ENCODE data around the gene MTUS2.

Gene MTUS2

DNA sequence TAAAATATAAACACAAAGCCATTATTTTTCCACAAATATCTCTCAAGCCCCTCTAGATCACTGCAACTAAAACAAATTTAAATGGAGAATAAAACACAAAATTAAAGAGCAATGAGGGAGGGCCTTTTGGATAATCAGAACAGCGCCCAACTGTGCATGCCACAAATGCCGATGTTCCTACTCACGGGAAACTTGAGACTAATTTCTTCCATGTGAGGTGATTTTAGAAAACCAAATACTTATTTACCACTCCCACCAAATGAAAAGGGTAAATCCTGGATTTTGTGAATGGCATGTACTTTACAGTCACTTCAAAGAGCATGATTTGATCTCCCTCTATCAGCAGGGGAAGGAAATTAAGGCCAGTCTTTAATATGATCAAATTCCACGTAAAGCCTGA is 700.5 kb downstream of the MTUS2 start:
- TF ChIP-seq, protein P1, sequence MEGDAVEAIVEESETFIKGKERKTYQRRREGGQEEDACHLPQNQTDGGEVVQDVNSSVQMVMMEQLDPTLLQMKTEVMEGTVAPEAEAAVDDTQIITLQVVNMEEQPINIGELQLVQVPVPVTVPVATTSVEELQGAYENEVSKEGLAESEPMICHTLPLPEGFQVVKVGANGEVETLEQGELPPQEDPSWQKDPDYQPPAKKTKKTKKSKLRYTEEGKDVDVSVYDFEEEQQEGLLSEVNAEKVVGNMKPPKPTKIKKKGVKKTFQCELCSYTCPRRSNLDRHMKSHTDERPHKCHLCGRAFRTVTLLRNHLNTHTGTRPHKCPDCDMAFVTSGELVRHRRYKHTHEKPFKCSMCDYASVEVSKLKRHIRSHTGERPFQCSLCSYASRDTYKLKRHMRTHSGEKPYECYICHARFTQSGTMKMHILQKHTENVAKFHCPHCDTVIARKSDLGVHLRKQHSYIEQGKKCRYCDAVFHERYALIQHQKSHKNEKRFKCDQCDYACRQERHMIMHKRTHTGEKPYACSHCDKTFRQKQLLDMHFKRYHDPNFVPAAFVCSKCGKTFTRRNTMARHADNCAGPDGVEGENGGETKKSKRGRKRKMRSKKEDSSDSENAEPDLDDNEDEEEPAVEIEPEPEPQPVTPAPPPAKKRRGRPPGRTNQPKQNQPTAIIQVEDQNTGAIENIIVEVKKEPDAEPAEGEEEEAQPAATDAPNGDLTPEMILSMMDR (IDR thresholded peaks at IDR 0.05; ENCODE audit: low read depth, low read length, missing control alignments), result no peak
- H3K4me3 ChIP-seq (replicated peaks; ENCODE audit: low read depth, low read length), result no peak overlapping the region
- peak; percentile 81 for DNase-seq (ENCODE audit: extremely low read depth, low read depth)

DNA sequence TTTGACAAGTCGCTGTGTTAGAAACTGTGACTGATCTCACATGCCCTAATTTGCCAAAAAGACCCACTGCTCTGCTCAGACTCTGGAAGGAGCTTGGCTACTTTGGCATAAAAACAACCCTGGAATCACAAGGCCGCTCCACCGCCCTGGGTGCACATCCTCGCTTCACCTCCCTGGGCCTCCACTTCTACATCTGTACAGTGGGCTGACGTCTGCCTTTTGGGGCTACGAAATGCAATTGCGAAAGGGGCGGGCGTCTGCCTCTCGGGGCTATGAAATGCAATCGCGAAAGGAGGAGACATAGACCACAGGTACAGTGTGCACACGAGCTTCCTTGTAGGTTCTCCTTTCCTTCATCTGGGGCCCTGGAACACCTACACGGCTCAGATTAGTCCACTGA is 701.2 kb downstream of the MTUS2 start:
- H3K4me3 ChIP-seq (replicated peaks; ENCODE audit: low read depth, low read length), result no peak overlapping the region
- TF ChIP-seq, protein P1 (IDR thresholded peaks at IDR 0.05; ENCODE audit: low read depth, low read length, missing control alignments), result no peak
- DNase-seq (ENCODE audit: extremely low read depth, low read depth), result no peak

DNA sequence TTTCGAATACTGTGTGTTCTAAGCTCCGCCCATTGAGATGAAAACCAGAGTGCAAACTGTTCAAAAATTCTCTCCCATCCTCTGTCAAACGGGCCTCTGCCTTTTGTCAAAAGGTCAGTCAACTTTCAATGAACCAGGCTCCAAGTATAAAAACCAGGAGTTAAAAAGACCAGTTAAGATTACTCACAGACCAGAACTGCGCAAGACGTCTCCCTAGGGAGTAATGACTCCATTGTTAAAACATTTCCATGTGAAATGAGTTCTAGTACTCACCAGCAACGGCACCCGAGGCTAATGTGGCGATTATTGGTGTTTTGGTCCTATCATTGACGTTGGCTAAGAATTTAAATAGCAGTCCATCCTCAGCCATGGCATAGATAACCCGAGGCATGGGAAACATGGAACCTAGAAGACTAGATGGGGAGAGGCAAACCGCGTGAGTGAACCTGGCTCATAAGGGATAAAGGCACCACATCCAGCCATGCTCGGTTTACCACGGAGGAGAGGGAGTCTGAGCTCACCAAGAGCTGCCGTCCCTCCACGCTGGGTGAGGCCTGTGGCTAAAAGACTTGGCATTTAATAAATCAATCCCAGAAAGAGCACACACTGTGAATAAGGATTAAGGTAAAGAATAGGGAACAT is 702.0 kb downstream of the MTUS2 start:
- TF ChIP-seq, protein P1 (IDR thresholded peaks at IDR 0.05; ENCODE audit: low read depth, low read length, missing control alignments), result no peak
- DNase-seq (ENCODE audit: extremely low read depth, low read depth), result no peak
- H3K4me3 ChIP-seq (replicated peaks; ENCODE audit: low read depth, low read length), result no peak overlapping the region

DNA sequence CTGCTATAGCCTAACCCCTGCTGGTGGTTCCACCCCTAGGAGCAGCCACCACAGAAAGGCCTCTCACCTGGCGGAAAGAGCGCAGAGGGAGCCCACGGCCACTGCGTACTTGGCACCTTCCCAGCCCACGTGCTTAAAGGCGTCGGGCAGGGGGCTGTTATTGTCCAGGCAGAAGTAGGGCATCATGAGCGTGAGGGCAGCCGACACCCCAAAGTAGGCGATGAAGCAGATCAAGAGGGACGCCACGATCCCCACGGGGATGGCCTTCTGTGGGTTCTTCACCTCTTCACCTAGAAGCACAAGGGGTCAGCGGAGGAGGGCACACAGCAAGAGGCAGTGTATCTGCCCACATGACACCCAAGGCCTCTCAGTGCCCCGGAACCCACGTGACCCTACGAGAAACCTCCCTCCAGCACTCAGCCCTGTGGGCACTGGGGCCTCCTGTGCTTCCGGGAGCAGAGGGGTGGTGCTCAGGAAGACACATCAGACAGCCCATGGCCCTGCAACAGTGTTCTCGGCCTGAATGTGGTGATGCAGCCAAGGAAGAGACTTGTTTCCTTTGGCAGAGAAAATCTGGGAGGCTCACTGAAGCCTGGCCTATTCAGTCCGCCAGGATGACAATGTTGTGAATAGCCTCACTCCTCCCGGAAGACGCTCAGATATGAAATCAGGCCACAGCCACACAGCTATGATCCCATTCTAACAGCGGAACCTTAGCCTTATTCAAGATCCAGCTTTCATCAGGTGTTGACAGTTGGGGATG is 703.2 kb downstream of the MTUS2 start:
- DNase-seq (ENCODE audit: extremely low read depth, low read depth), result no peak
- TF ChIP-seq, protein P1 (IDR thresholded peaks at IDR 0.05; ENCODE audit: low read depth, low read length, missing control alignments), result no peak
- no peak overlapping the region for H3K4me3 ChIP-seq (replicated peaks; ENCODE audit: low read depth, low read length)

DNA sequence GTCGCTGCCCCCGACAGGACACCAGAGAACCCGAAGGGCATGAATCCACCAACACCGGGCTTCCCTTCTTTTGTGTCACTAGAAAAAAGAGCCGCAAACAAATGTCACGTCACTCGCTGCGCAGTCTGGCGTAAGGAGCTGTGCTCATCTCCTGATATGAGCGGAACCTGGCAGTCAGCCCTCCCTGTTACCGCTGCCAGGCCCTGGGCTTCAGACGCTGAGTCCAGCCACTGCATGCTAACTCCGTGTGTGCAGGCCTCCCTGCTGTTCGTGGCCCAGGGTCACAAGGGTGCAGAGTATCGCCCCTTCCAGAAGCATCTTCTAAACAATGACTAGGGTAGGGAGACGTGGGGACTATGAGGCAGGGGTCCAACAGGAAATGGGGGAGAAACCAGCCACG is 704.0 kb downstream of the MTUS2 start:
- no peak overlapping the region for H3K4me3 ChIP-seq (replicated peaks; ENCODE audit: low read depth, low read length)
- DNase-seq (ENCODE audit: extremely low read depth, low read depth), result no peak
- TF ChIP-seq, protein P1 (IDR thresholded peaks at IDR 0.05; ENCODE audit: low read depth, low read length, missing control alignments), result no peak

DNA sequence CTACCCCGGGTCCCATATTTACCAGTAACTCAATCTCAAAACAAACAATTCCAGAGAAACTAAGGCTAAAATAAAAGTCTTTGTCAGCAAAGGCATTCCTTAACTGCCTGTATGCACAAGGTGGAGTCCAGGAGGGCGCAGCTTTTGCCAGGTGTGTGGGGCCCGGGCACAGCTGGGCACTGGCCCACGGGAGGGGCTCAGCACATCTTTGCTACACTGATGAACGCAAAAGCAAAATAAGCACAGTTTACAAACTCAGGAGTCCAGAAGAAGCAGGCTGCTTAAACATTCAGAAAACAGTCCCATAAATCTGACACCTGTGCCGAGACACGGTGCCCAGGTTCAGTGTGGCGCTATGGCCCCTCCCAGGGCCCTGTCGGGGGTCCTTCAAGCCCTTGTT is 704.5 kb downstream of the MTUS2 start:
- TF ChIP-seq, protein P1 (IDR thresholded peaks at IDR 0.05; ENCODE audit: low read depth, low read length, missing control alignments), result no peak
- H3K4me3 ChIP-seq (replicated peaks; ENCODE audit: low read depth, low read length), result no peak overlapping the region
- no peak for DNase-seq (ENCODE audit: extremely low read depth, low read depth)

All from HFF-Myc (cell line).